ENCODE measurements around the gene BRD4.

Gene BRD4

GRCh38 chr19:15250640-15250993 is 81.7 kb downstream of the BRD4 start:
- DNase-seq (ENCODE audit: extremely low read depth, low read depth): no peak
- TF ChIP-seq, protein P1, sequence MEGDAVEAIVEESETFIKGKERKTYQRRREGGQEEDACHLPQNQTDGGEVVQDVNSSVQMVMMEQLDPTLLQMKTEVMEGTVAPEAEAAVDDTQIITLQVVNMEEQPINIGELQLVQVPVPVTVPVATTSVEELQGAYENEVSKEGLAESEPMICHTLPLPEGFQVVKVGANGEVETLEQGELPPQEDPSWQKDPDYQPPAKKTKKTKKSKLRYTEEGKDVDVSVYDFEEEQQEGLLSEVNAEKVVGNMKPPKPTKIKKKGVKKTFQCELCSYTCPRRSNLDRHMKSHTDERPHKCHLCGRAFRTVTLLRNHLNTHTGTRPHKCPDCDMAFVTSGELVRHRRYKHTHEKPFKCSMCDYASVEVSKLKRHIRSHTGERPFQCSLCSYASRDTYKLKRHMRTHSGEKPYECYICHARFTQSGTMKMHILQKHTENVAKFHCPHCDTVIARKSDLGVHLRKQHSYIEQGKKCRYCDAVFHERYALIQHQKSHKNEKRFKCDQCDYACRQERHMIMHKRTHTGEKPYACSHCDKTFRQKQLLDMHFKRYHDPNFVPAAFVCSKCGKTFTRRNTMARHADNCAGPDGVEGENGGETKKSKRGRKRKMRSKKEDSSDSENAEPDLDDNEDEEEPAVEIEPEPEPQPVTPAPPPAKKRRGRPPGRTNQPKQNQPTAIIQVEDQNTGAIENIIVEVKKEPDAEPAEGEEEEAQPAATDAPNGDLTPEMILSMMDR (IDR thresholded peaks at IDR 0.05; ENCODE audit: low read depth, low read length): no peak

- DNase-seq (ENCODE audit: extremely low read depth, low read depth): peak; percentile 81
- TF ChIP-seq, protein P1 (IDR thresholded peaks at IDR 0.05; ENCODE audit: low read depth, low read length): no peak
Observed at GRCh38 chr19:15249972-15250639, 82.2 kb downstream of the BRD4 start.

DNA sequence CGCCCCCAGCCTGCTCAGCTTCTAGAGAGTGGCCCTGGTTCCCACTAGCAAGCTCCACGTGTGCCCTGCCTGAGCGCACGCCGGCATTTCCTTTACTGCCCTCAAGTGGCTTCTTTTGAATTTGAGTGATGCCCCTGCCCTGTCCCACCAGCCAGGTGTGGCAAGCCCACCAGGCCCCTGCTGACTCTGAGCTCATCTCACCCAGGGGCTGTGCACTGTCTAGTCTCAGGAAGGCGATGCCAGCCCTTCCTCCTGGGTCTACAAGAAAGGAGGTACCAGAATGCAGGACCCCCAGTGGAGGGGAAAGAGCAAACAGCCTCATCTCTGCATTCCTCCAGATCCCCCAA is 82.8 kb downstream of the BRD4 start:
- TF ChIP-seq, protein P1 (IDR thresholded peaks at IDR 0.05; ENCODE audit: low read depth, low read length): no peak; the same call in 1 of the 2 replicates
- no peak for DNase-seq (ENCODE audit: extremely low read depth, low read depth)

DNA sequence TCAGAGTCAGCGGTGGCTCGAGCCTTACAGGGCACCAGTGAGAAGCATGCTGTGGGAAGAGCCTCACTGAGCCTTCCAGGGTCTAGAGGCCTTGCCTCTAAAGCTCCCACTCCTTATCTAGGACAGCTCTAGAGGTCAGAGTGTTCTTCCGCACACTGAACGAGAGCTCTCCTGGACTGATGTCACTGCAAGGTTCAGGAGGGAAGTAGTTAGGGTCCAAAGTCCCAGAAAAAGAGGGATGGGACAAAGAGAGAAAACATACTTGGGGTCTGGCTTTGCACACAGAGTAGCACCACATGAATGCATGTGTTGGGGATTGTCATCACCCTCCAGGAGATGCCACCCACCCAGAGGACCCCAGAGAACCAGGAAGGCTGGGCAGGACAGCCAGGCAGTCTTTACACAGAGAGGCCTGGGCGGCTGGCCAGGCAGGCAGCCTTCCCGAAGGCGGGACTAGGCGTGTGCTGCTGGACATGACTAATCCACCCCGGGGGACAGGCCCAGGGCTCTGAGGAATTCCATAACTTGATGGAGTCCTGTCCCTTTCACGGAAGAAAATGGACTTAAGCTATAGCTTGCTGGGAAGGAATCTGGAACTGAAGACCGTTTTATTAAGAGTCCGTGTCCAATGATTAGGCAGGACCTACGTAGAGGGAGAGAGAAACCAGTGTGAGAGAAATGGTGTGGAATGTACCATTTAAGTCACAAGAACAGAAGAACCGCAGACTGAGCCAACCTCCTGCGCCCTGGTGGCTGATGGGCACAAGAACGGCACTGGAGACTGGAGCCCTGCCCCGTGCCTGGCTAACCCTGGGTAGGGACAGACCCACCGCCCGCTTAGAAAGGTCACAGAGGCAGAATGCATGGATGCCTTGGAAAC is 83.5 kb downstream of the BRD4 start:
- DNase-seq (ENCODE audit: extremely low read depth, low read depth): peak; percentile 63
- TF ChIP-seq, protein P1 (IDR thresholded peaks at IDR 0.05; ENCODE audit: low read depth, low read length): no peak

DNA sequence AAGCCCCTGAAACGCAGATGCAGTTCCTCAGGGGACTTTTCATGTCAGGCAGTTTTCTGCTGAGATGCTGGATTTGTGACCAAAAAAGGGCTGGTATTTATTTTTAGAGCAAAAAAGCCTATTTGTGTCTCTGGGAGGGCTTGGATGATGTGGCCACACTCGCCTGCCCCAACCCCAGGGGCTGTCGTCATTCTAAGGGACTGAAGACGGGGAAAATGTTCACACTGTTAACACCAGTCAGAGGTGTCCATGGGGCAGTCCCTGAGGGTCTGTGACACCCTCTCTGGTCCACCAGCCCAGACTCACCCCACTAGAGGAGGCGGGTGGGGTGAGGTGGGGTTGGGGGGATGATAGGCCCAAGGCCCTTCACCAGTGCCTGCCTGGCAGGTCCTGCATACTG is 84.2 kb downstream of the BRD4 start:
- DNase-seq (ENCODE audit: extremely low read depth, low read depth): no peak
- TF ChIP-seq, protein P1 (IDR thresholded peaks at IDR 0.05; ENCODE audit: low read depth, low read length): no peak

DNA sequence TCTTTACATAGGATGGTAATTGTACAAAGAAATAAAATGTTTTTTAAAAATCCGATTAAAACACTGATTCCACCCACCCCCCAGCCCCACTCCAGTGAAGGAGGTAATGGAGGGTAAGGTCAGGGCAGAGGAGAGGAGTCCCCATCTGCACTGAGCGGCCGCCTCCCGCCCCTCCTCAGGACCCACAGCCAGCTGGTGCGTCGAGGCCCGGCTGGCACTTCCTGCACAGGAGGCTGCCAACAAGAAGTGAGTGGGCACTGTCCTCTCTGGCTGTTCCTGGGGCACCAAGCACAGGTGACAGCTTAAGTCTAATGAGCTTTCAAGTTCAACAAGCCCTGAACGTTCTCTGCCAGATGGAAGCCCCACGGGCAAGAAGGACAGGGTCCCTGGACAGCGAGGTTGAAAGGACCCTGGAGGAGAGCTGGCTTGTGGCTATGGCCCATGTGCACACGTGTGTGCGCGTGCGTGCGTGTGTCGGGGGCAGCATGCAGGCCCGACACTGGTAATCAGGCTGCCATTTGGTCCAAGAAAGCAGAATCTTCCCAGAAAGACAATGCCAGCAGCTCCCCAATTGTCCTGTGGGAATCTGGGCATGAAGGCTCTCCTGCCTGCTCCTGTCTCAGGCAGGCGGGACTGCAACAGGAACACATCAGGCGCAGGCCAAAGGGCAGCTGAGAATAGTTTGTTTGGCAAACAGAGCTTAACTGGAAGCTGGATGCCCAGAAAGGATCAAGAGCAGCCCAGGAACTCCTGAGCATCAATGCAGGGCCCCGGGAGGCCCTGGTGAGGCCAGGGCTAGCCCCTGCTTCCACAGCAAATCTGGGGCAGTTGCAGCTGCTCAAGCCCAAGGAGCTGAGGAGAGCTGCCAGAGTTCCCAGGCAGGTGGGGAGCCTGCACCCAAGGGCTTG is 85.0 kb downstream of the BRD4 start:
- no peak for DNase-seq (ENCODE audit: extremely low read depth, low read depth)
- TF ChIP-seq, protein P1 (IDR thresholded peaks at IDR 0.05; ENCODE audit: low read depth, low read length): no peak

All from AG09319 (cell line).